ENCODE data around the gene DOK7. TPM values are rescaled to one million over a fixed set of nuclear protein-coding genes. Genes with fewer than 3 reads are reported as not detected.

The DOK7 gene
- total and polyA plus RNA-seq, 2 of the 4 experiments (the other 2 are of a cell fraction): not detected

GRCh38 chr4:3431446-3431993 is 31.6 kb upstream of the DOK7 start:
- TF ChIP-seq RCOR1 (IDR thresholded peaks at IDR 0.05; ENCODE audit: insufficient replicate concordance, low read length) (no peak), SMC3 (IDR thresholded peaks at IDR 0.05; ENCODE audit: low read depth, low read length) (no peak), ELK1 (IDR thresholded peaks at IDR 0.05; ENCODE audit: borderline replicate concordance, low read depth, low read length) (no peak), CHD1 (IDR thresholded peaks at IDR 0.05; ENCODE audit: low read depth, low read length) (no peak), CTCF (conservative IDR thresholded peaks at IDR 0.05; ENCODE audit: low read depth, low read length) (no peak), NFE2L2 (IDR thresholded peaks at IDR 0.05; ENCODE audit: low read depth, low read length) (no peak)
- H3K4me1 ChIP-seq (ENCODE audit: control insufficient read depth, insufficient read depth, low read length): peaks cover 1% of the 10 kb centered on the region; the same call in 1 of the 2 replicates
- no peak overlapping the region for H3K18ac ChIP-seq (ENCODE audit: low read depth, low read length)
- H3K4me3 ChIP-seq (ENCODE audit: insufficient read depth, low read depth, low read length): no peak overlapping the region
- dilution Hi-C loops (cut with HindIII; ENCODE audit: low sequenced_read_pairs, unreplicated experiment) (no loop called here), in situ Hi-C loops (cut with MboI; ENCODE audit: low sequenced_read_pairs) (no loop called here), intact Hi-C loops (cut with micrococcal nuclease) (no loop called here)
- no peak overlapping the region for H3K56ac ChIP-seq (ENCODE audit: extremely low read depth, insufficient read depth, low read length)
- BruUV-seq (replicated peaks): no TSS peak
- no peak overlapping the region for H2BK120ac ChIP-seq (ENCODE audit: low read depth, low read length)
- H2AFZ ChIP-seq (replicated peaks; ENCODE audit: low read length, poor library complexity): no peak overlapping the region
- H3K9me3 ChIP-seq (ENCODE audit: control insufficient read depth, insufficient read depth, low read length): no peaks in the 10 kb centered on the region
- H4K91ac ChIP-seq (ENCODE audit: insufficient read depth, low read depth, low read length): no peak overlapping the region
- H3K36me3 ChIP-seq (ENCODE audit: control insufficient read depth, insufficient read depth, low read length): peaks cover 20% of the 10 kb centered on the region
- ChIA-PET POLR2A (ENCODE audit: unreplicated experiment) (no interaction called here), CTCF (no interaction called here)
- no peaks in the 10 kb centered on the region for H3K27me3 ChIP-seq (ENCODE audit: control insufficient read depth, insufficient read depth, low read length)
- H2BK15ac ChIP-seq (ENCODE audit: low read depth, low read length): no peak overlapping the region
- H3K4me2 ChIP-seq (ENCODE audit: low read depth, low read length): no peak overlapping the region
- H4K20me1 ChIP-seq (ENCODE audit: insufficient read depth, low read length): no peaks in the 10 kb centered on the region; the same call in 1 of the 2 replicates
- DNase-seq (no peak), ATAC-seq (ENCODE audit: low read depth) (no peak)
- no peak overlapping the region for H3K4ac ChIP-seq (ENCODE audit: low read depth, low read length)
- H3K79me1 ChIP-seq (ENCODE audit: low read depth in 1 of 2, low read length in 2 of 2): no peaks in the 10 kb centered on the region
- H3K23ac ChIP-seq (ENCODE audit: low read depth, low read length): no peak overlapping the region
- no peak overlapping the region for H2BK5ac ChIP-seq (ENCODE audit: low read depth, low read length, poor library complexity, severe bottlenecking)
- no peak overlapping the region for H3K27ac ChIP-seq (ENCODE audit: insufficient read depth, low read length)
- WGBS, 2 experiments (ENCODE audit: extremely low coverage in 2 of 2, insufficient read length in 1 of 2): 95% methylated on average over 21 of the region's 28 CpGs; no CpG with 5 or more reads in 1 of the 2 experiments
- H3K9me1 ChIP-seq (ENCODE audit: insufficient read depth, low read length): 0 out of 2 replicates have a peak, but pooled peaks cover 3% of the 10 kb centered on the region
- H2AK9ac ChIP-seq (replicated peaks; ENCODE audit: low read depth, low read length, poor library complexity): peak overlapping the region; percentile 28
- no peak overlapping the region for H3K14ac ChIP-seq (replicated peaks; ENCODE audit: low read depth, low read length)
- H2BK20ac ChIP-seq (ENCODE audit: low read depth, low read length): no peak overlapping the region
- no peak overlapping the region for H4K8ac ChIP-seq (ENCODE audit: low read depth in 2 of 2, low read length in 2 of 2)
- H2AK5ac ChIP-seq (ENCODE audit: low read depth, low read length): no peak overlapping the region
- no peak overlapping the region for H4K5ac ChIP-seq (ENCODE audit: low read depth, low read length)
- no peak overlapping the region for H3K9ac ChIP-seq (ENCODE audit: low read depth, low read length)
